H1 (cell line): ENCODE measurements around the gene SEMA3B. TPM values are rescaled to one million over a fixed set of nuclear protein-coding genes. Genes with fewer than 3 reads are reported as not detected.

Experiments used
- BRCA1 ChIP-seq: IDR thresholded peaks from 2 replicates; pipeline ENCODE4 v1.6.1; 2012; ENCODE audit warnings: low read depth, low read length, improper control_type of control experiment
- MAFK ChIP-seq: IDR thresholded peaks from 2 replicates; pipeline ENCODE4 v1.6.1; 2012; ENCODE audit warnings: low read depth, mild to moderate bottlenecking, improper control_type of control experiment, low read length
- SIRT6 ChIP-seq: IDR thresholded peaks from one replicate; pipeline ENCODE4 v1.7.1; 2012; ENCODE audit warnings: low read length, inconsistent platforms
- polyA plus RNA-seq, 7 experiments: library from polyadenylated mRNA; depleted of rRNA in 3 of 7; stranded (reverse) in 5 of 7; unstranded in 2 of 7; fragments of >200 nt in 5 of 7; fragments of 200-250 nt in 2 of 7; gene quantifications; 1 replicate in 5 of 7; 2 replicates in 1 of 7; 4 replicates in 1 of 7; pipeline versions ENCODE4 v1.2.1 to v1.2.3, GENCODE V29; 2011 to 2013; ENCODE audit warnings: missing spikeins in 2 of 7, mixed read lengths in 2 of 7
- total RNA-seq: library from RNA; stranded (reverse); fragmentation: NEBNext Ultra II Directional; extraction: Animal tissue kit (Norgen Biotek cat#: 25700); gene quantifications from 2 replicates; pipeline ENCODE4 v1.2.1, GENCODE V29; 2021

The SEMA3B gene
- total and polyA plus RNA-seq, 2 of the 8 experiments (the other 6 are each of a cell fraction or from before 2014, with no cell fraction given): 3.0 to 4.7 TPM

DNA sequence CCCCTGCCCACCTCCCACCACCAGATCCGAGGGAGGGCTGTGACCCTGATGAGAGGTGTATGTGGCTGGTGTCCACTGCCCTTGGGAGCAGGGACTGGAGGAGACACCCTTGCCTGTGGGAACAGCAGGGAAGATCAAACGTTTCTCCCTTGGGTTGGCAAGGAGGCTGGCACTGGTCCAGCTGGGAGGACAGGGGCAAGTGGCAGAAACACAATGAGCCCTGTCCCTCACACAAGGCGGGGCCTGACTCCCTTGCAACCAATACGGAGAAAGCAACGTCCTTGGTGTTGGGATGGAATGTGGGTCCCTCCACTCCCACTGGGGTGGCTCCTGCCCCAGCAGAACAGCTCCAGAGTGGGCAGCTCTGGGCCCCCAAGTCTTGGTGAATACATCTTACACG lies 48.4 kb downstream of the SEMA3B start (continued):
- TF ChIP-seq BRCA1 (no peak), SIRT6 (no peak), MAFK (no peak)
